AG08396 (cell line): ENCODE results near the gene OR2D2.
"Not testable (repeated sequence)": the region's sequence is repeated elsewhere in the genome, so short reads cannot be mapped to it uniquely, and the experiment has no call there.

Experiments used
- DNase-seq: peaks from one replicate; pipeline ENCODE4 v3.0.0; 2012; ENCODE audit warnings: low spot score, mixed read lengths

The OR2D2 gene

GRCh38 chr11:6892400-6892799 lies at the start of gene OR2D2:
Gene OR2D2 (minus strand): TSS chr11:6892500. CDS start chr11:6892500, 0 bp downstream.
- no peak for DNase-seq

DNA sequence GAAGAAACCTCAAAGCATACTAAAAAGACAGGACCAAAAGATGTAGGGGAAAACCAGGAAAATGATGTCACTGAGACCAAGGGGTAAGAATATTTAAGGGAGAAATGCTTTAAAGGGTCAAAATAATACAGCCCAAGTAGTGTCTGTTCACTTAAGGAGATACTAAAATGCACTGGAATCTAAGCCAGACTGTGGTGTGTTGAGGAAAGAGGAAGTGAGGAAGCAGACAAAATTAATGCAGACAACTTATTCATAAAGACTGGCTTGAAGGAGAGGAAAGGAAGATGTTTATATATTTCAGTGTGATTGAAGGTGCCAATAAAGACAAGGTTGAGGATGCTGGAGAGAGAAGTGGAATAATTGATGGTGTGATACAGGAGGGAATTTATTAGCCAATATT lies 49.7 kb upstream of the OR2D2 start:
- no peak for DNase-seq

DNA sequence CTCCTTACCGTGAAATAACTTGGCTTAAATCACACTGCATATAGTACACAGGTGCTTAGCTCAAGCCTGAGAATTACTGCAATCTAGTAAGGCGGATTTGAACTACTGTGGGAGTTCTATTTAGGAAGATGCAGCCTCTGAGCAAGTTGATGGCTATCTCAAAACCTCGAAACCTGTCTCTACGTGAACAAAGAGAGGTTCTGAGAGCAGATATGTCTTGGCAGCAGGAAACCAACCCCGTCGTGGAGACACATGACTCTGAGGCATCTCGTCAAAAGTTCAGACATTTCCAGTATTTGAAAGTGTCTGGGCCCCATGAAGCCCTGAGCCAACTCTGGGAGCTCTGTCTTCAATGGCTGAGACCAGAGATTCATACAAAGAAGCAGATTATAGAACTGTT lies 39.8 kb upstream of the OR2D2 start:
- DNase-seq: no peak

GRCh38 chr11:6931146-6931713 lies 38.9 kb upstream of the OR2D2 start:
- DNase-seq: no peak

- DNase-seq: no peak
Observed at GRCh38 chr11:6928916-6929315, 36.6 kb upstream of the OR2D2 start.

GRCh38 chr11:6927030-6927617 lies 34.8 kb upstream of the OR2D2 start:
- DNase-seq: no peak

- peak; percentile 79 for DNase-seq
Observed at GRCh38 chr11:6926208-6927029, 34.1 kb upstream of the OR2D2 start, which contains the start of gene ZNF215. Gene ZNF215 (plus strand): TSS chr11:6926426. CDS start chr11:6932273, 5,847 bp downstream.

DNA sequence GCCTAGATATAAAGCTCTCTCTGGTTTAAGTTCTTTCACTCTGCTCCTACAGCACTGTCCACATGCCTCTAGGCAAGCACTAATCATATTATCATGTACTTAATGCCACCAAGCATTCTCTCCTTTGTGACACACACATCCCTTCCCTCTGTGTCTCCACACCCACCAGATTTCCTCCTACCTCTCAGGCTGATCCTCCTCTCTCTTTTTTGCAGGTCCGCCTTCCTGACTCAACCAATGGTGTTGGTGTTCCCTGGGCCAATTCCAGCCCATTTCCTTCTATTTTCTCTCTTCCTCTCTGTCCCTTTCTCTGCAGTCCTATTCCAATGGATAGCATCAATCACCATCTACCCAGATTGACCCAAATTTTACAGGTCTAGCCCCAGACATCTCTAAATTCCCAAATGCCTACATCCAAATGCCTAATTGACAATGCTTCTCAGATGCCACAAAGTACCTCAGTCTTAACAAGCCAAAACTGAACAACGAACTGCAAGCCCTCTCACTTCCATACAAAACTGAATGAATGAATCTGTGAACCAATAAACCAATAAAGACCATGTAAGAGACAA lies 33.4 kb upstream of the OR2D2 start:
- no peak for DNase-seq

GRCh38 chr11:6925007-6925577 lies 32.8 kb upstream of the OR2D2 start:
- no peak for DNase-seq

GRCh38 chr11:6920702-6921101 lies 28.4 kb upstream of the OR2D2 start, which contains the start of gene OR2D3:
Gene OR2D3 (plus strand): TSS chr11:6921002. CDS start chr11:6921002, 0 bp downstream.
- DNase-seq: no peak

DNA sequence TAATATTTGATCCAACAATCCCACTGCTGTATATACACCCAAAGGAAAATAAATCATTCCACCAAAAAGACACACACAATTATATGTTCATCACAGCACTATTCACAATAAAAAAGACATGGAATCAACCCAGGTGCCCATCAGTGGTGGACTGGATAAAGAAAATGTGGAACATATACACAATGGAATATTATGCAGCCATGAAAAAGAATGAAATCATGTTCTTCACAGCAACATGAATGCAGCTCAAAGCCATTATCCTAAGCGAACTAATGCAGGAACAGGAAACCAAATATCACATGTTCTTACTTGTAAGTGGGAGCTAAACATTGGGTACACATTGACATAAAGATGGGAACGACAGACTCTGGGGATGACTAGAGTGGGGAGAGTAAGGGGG lies 27.4 kb upstream of the OR2D2 start:
- no peak for DNase-seq

DNA sequence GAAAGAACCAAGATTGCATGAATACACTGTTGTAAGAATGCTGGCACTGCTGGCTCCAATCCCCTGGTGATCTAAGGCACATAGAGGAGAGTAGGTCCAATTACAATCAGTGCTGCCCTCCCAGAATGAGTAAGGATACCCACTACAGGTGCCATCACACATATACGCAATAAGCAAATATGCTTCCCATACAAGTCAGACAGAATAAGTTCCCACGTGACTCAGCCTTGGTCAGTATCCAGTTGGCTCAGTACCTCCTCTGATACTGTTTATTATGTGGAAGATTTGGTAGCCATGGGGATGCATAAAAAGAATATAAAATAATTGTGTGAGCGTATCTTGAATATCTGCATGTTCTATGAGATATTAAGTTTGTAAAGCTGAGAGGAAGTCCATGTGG lies 19.6 kb upstream of the OR2D2 start:
- peak; percentile 6 for DNase-seq

DNA sequence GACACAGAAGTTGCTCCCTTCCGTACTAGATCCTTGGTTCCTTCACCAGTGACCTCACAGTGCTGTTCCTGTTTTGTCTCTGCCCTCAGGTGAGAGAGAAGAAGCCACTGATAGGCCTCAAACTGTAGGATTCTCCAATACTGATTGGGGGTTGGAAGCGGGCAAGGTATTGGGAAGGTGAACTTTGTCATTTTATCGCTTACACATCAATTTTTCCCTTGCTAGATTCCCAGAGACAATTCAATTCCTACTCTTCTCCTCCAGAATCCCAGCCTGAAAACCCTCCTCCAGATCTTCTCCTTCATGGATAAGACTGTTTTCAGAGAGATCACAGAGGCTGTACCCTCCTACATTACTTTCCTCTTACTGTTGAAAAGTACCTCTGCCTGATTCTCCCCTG lies 19.1 kb upstream of the OR2D2 start:
- DNase-seq: no peak

- DNase-seq: not testable (repeated sequence)
Observed at GRCh38 chr11:6904804-6905203, 12.5 kb upstream of the OR2D2 start.

DNA sequence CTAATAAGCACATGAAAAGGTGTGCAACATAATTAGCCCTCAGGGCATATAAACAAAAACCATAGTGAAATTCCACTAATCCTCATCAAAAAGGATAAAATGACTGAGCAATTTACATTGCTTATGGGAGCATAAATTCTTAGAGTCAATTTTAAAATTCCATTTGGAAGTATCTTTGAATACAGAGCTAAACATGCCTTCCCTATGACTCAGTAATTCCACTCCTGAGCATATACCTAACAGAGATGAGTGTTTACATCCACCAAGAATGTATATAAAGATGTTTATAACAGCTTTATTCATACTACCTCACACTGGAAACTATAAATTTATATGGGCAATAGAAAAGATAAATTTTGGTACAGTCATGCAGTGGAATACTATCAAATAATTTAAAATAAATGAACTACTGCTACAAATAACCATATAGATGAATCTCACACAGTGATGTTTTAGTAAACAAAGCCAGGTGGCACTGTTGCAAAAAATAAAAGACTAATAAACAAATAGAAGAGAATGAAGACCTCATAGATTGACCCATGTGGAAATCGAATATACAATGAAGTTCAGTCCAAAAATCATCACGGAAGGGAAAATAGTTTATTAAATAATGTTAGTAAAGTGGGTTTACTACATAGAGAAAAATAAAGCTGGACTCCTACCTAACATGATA lies 8.2 kb upstream of the OR2D2 start:
- DNase-seq: no peak

DNA sequence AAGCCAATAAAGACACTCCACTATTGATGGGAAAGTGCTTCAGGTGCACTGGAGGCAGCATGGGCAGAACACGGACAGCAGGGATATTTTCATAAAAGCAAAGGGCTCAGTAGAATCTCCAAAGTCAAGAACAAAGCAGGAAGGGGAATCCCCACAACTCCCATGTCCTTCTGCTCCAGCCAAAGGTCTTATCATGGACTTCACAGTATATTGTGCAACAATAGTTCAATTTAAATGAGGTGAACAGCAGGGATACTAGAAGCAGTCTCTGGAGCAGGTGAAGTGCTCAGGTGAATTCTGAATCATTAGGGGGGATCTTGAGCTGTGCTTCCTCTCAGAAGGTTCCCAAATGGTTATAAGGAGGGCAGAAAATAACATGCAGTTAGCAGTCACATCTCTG lies 6.6 kb upstream of the OR2D2 start:
- no peak for DNase-seq

- DNase-seq: no peak
Observed at GRCh38 chr11:6895010-6895409, 2.7 kb upstream of the OR2D2 start.

DNA sequence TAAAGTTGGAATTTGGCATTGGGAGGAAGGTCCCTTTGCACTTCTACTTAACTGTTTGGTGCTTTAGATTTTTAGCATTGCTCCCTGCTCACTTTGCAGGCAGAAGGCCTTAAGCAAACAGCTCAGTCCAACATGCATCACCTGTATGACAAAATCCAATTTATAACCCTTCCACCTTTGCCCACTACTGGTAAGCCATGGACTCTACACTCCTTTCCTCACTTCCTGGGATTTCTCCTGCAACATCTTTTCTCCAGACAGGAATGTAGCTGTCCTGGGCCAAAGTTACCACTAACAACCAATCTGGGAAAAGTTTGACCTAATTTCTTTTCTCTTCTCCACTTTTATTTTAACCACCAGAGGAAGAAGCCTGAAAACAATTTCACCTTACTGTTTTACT lies 1.8 kb upstream of the OR2D2 start:
- no peak for DNase-seq

DNA sequence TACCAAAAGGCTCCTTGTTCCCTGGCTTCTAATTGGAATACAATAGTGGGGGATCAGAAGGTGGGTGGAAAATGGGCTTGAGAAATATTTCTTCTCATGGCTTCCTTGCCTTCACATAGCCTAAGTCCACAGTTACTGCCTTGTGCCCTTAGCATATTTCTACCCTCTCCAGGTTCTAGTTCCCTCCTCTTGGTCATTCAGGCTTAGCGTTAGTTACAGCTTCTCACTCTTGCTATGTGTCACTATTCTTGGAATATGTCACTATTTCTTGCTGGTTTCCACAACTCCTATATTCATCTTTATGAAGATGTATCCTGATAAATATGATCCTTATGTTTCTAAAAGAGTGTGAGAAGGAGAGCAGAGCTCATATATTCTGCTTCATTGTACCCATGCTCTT lies 2.5 kb downstream of the OR2D2 start:
- DNase-seq: no peak

- no peak for DNase-seq
Observed at GRCh38 chr11:6888830-6889229, 3.5 kb downstream of the OR2D2 start.

- DNase-seq: not testable (repeated sequence)
Observed at GRCh38 chr11:6887711-6888110, 4.6 kb downstream of the OR2D2 start.

GRCh38 chr11:6882751-6883150 lies 9.5 kb downstream of the OR2D2 start:
- no peak for DNase-seq
